Muscle layer of colon (tissue), 2 donors: ENCODE data around the gene ARHGAP10.
"Not testable (repeated sequence)": the region's sequence is repeated elsewhere in the genome, so short reads cannot be mapped to it uniquely, and the experiment has no call there.

Source experiments
- H3K27ac ChIP-seq: one replicate; pipeline ENCODE4 v1.7.0; 2013; ENCODE audit warnings: low read depth, mild to moderate bottlenecking, low read length, moderate library complexity
- H3K27me3 ChIP-seq, 2 donors: one replicate each; pipeline ENCODE4 v1.7.0; 2013; ENCODE audit warnings: low read length in 2 of 2, mild to moderate bottlenecking in 2 of 2; ENCODE audit not compliant: insufficient read depth in 2 of 2, control insufficient read depth in 1 of 2
- H3K36me3 ChIP-seq: one replicate; pipeline ENCODE4 v1.7.0; 2013; ENCODE audit warnings: mild to moderate bottlenecking, low read length; ENCODE audit not compliant: insufficient read depth
- H3K4me1 ChIP-seq: one replicate; pipeline ENCODE4 v1.7.0; 2013; ENCODE audit warnings: mild to moderate bottlenecking, low read length; ENCODE audit not compliant: insufficient read depth
- H3K4me3 ChIP-seq, 2 donors: one replicate each; pipeline ENCODE4 v1.7.0; 2013; ENCODE audit warnings: low read length in 2 of 2, low read depth in 1 of 2, mild to moderate bottlenecking in 1 of 2, moderate library complexity in 1 of 2
- H3K9ac ChIP-seq: one replicate; pipeline ENCODE4 v1.7.0; 2013; ENCODE audit warnings: low read length
- H3K9me3 ChIP-seq: one replicate; pipeline ENCODE4 v1.7.0; 2013; ENCODE audit warnings: mild to moderate bottlenecking, low read length
- donor health status: abdominal sarcoma.
- donor health status: Adenocarcinoma of cecum.

Gene ARHGAP10

DNA sequence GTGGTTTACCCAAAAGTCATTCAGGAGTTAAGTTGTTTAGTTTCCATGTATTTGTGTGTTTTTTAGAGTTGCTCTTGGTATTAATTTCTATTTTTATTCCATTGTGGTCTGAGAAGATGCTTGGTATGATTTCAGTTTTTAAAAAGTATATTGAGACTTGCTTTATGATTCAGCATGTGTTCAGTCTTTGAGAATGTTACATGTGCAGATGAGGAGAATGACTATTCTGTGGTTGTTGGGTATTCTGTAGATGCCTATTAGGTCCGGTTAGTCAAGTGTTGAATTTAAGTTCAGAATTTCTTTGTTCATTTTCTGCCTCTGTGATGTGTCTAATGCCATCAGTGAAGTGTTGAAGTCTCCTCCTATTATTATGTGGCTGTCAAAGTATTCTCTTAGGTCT lies 249.4 kb downstream of the ARHGAP10 start:
- Histone ChIP-seq H3K4me3 (no peak overlapping the region), H3K36me3 (no peaks in the 10 kb centered on the region), H3K27ac (no peak overlapping the region), H3K27me3 (no peaks in the 10 kb centered on the region), H3K9me3 (no peaks in the 10 kb centered on the region), H3K9ac (no peak overlapping the region), H3K4me1 (peaks cover 23% of the 10 kb centered on the region)

GRCh38 chr4:147984065-147984777 lies 252.3 kb downstream of the ARHGAP10 start:
- Histone ChIP-seq H3K27me3 (no peaks in the 10 kb centered on the region), H3K9ac (no peak overlapping the region), H3K27ac (no peak overlapping the region), H3K36me3 (no peaks in the 10 kb centered on the region), H3K4me3 (no peak overlapping the region), H3K9me3 (no peaks in the 10 kb centered on the region), H3K4me1 (peaks cover 31% of the 10 kb centered on the region)

GRCh38 chr4:147984778-147985138 lies 252.9 kb downstream of the ARHGAP10 start:
- Histone ChIP-seq H3K27ac (no peak overlapping the region), H3K9me3 (no peaks in the 10 kb centered on the region), H3K27me3 (no peaks in the 10 kb centered on the region), H3K36me3 (no peaks in the 10 kb centered on the region), H3K4me1 (peaks cover 31% of the 10 kb centered on the region), H3K4me3 (no peak overlapping the region), H3K9ac (no peak overlapping the region)

- H3K4me1 ChIP-seq: peaks cover 34% of the 10 kb centered on the region
- H3K9me3 ChIP-seq: no peaks in the 10 kb centered on the region
- no peak overlapping the region for H3K4me3 ChIP-seq
- no peaks in the 10 kb centered on the region for H3K27me3 ChIP-seq
- H3K9ac ChIP-seq: no peak overlapping the region
- H3K27ac ChIP-seq: no peak overlapping the region
- no peaks in the 10 kb centered on the region for H3K36me3 ChIP-seq
These were observed 253.5 kb downstream of the ARHGAP10 start for GRCh38 chr4:147985376-147985775.

- Histone ChIP-seq H3K9me3 (no peaks in the 10 kb centered on the region), H3K36me3 (no peaks in the 10 kb centered on the region), H3K4me3 (no peak overlapping the region), H3K27me3 (no peaks in the 10 kb centered on the region), H3K4me1 (peaks cover 50% of the 10 kb centered on the region), H3K9ac (no peak overlapping the region), H3K27ac (no peak overlapping the region)
These were observed 255.4 kb downstream of the ARHGAP10 start for GRCh38 chr4:147987252-147987651.

DNA sequence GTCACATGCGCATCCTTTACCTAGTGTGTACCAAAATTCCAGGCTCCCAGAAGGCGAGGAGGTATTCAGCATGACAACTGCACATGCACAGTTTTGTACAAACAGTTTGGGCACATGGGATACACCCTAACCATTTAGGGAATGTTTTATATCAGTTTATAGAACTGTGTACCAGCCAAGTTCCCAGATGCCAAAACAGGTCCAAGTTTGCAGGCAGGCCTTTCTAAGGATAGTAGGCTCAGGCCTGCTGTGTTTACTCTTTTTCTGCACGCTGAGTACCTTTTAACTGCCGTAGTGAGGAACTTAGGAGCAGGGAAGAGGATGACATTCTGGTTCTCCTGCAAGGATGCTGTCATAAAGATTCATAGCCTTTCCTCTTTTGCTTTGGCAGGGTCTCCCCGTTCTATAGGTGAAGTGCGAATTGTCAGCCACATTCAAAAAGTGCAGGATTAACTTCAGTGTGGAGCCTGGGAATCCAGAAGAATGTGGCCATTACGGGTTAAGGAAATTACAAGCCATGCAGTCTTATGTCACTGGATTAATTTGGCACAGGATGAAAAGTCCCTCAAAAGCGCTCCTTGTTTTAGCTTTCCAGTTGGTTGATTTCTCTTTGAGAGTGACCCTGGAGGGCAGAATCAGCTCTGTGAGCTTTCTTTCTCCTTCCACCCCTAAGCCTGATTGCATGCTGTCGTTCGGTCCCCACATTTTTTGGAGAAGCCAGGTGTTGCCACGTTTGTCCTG lies 259.8 kb downstream of the ARHGAP10 start:
- no peaks in the 10 kb centered on the region for H3K27me3 ChIP-seq
- no peaks in the 10 kb centered on the region for H3K36me3 ChIP-seq
- no peaks in the 10 kb centered on the region for H3K9me3 ChIP-seq
- H3K4me1 ChIP-seq: peaks cover 67% of the 10 kb centered on the region
- H3K27ac ChIP-seq: peak overlapping the region; percentile 67
- H3K9ac ChIP-seq: no peak overlapping the region
- H3K4me3 ChIP-seq: no peak overlapping the region

DNA sequence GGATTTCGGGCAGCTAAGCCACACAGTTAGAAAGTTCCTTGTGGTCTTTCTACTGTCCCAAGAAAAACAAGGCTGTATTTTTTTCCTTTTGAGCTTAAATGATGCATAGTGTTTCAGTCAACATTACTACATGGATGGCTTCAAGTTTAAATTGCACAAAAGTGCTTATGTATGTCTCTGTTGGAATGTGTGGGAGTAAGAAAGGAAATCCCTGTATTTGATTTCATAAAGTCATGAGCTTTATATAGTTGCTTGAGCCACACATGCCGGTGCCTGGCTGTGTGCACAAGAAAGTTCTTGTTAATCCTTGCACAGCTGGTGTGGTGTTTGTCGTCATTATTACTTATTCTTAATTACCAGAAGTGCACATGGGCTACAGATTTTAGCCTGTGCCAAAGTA lies 262.2 kb downstream of the ARHGAP10 start:
- Histone ChIP-seq H3K27me3 (no peaks in the 10 kb centered on the region), H3K9me3 (no peaks in the 10 kb centered on the region), H3K4me3 (no peak overlapping the region), H3K36me3 (no peaks in the 10 kb centered on the region), H3K9ac (no peak overlapping the region), H3K27ac (no peak overlapping the region), H3K4me1 (peaks cover 54% of the 10 kb centered on the region)

DNA sequence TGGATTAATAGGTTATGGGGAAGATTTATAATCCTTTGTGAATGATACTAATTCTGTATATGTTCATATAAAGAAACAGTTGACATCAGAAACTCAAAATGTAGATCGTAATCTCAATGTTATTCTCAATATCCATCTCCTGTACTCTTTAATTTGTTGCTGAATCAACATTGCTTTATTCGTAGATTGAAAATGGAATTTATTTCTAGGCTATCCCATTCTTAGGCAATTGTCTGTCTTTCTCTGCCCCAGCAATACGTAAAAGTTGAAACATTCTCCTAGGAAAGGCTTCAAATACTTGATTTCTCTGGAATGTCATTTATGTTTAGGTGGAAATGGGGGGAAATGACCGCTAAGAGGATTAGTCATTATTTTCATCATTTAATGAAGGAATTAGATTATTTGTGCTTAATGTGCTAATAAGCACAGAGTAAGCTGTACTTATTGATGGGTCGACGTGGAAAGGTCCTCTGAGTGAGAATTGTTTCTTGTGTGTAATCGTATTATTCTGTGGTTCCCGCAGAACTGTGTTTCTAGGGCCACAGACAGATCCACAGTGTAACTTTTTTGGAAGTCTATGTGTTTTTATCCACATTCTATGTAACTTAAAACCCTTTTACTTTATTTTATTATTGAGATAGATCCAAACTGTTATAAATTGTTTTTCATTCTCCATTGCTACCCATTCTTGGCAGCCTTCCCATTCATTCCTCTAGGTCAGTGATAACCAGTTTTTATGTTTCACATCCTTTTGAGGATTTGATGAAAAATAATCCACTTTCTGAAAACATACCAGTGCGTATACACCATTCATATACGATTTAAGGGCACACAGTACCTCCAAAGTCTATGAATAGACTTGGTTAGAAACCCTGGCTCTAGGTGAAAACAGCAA lies 262.9 kb downstream of the ARHGAP10 start:
- Histone ChIP-seq H3K9me3 (no peaks in the 10 kb centered on the region), H3K36me3 (no peaks in the 10 kb centered on the region), H3K27me3 (no peaks in the 10 kb centered on the region), H3K4me3 (no peak overlapping the region), H3K4me1 (peaks cover 54% of the 10 kb centered on the region), H3K9ac (no peak overlapping the region), H3K27ac (no peak overlapping the region)

DNA sequence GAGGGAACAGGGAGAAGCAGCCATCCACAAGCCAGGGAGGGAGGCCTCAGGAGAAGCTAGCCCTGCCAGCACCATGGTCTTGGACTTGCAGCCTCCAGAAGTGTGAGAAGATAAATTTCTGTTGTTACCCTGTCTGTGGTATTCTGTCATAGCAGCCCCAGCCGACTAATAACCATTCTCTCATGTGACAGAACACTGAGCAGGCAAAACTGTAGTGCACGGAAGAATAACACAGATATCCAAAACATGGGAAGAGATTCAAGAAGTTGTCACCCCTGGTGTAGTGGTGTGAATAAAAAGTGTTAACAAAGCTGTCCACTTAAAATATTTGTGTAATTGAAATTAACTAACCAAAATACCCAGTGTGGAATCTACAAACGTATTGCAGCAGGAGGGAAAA lies 265.0 kb downstream of the ARHGAP10 start:
- Histone ChIP-seq H3K9ac (no peak overlapping the region), H3K4me1 (peaks cover 38% of the 10 kb centered on the region), H3K36me3 (no peaks in the 10 kb centered on the region), H3K27ac (no peak overlapping the region), H3K4me3 (no peak overlapping the region), H3K27me3 (no peaks in the 10 kb centered on the region), H3K9me3 (no peaks in the 10 kb centered on the region)

DNA sequence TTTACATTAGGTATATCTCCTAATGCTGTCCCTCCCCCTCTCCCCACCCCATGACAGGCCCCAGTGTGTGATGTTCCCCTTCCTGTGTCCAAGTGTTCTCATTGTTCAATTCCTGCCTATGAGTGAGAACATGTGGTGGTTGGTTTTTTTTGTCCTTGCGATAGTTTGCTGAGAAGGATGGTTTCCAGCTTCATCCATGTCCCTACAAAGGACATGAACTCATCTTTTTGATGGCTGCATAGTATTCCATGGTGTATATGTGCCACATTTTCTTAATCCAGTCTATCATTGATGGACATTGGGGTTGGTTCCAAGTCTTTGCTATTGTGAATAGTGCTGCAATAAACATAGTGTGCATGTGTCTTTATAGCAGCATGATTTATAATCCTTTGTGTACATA lies 268.1 kb downstream of the ARHGAP10 start:
- H3K4me3 ChIP-seq, H3K27ac ChIP-seq, H3K36me3 ChIP-seq, H3K27me3 ChIP-seq, H3K9me3 ChIP-seq, H3K9ac ChIP-seq: not testable (repeated sequence)
- H3K4me1 ChIP-seq: peaks cover 16% of the 10 kb centered on the region

DNA sequence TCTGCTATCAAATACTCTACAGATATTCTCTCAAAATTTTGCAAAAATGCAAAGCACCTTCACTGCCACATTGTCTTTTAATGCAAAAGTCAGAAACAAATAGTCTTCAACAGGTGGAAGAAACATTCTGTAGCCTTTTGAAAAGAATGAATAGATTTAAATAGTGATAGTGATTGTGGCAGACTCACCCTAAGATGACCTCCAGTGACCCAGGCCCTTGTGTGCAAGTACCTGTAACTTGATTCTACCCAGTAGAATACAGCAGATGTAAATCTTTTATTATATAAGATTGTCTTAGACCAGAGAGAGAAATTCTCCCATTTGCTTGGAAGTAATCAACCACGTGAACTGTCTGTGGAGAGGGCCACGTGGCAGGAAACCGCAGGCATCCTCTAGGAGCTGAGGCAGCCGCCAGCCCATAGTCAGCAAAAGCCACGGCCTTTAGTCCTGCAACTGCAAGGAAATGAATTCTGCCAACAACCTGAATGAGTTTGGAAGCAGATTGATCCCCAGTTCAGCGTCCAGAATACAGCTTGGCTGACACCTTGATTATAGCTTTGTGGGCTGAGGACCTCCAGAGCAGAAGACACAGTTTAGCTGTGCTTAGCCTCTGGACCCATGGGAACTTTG lies 272.5 kb downstream of the ARHGAP10 start:
- H3K4me1 ChIP-seq: peaks cover 17% of the 10 kb centered on the region
- H3K9ac ChIP-seq: no peak overlapping the region
- no peaks in the 10 kb centered on the region for H3K9me3 ChIP-seq
- H3K27me3 ChIP-seq: no peaks in the 10 kb centered on the region
- no peak overlapping the region for H3K27ac ChIP-seq
- H3K4me3 ChIP-seq: no peak overlapping the region
- no peaks in the 10 kb centered on the region for H3K36me3 ChIP-seq
